GM19455 (cell line): Measurements from ENCODE around the gene FAM217B.
A peak's percentile ranks its signal among the peaks of the same experiment; 100 is the strongest.

Experiments
- ATAC-seq: cut with Tn5 transposase; IDR thresholded peaks from one replicate; pipeline ENCODE4 v1.9.1; 2021; ENCODE audit not compliant: unreplicated experiment

Gene FAM217B, protein sequence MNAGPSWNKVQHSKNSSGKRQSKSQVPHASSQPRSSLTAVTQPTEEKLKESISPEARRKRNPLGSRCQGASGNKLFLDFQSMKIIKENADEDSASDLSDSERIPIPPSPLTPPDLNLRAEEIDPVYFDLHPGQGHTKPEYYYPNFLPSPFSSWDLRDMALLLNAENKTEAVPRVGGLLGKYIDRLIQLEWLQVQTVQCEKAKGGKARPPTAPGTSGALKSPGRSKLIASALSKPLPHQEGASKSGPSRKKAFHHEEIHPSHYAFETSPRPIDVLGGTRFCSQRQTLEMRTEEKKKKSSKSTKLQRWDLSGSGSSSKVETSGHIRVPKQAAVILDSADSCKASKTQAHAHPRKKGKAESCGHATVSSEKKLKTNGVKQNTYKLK

GRCh38 chr20:59940129-59940955, at the start of gene FAM217B, which contains the start of gene PPP1R3D:
Gene FAM217B, plus strand, starts transcription at chr20:59940389. Its CDS starts 3,555 bp downstream, at chr20:59943944.
Gene PPP1R3D, minus strand, starts transcription at chr20:59940305. Its CDS starts 374 bp downstream, at chr20:59939931.
- peak; percentile 91 for ATAC-seq

- ATAC-seq, result no peak
Observed at GRCh38 chr20:59891581-59891980, 48.6 kb upstream of the FAM217B start.

DNA sequence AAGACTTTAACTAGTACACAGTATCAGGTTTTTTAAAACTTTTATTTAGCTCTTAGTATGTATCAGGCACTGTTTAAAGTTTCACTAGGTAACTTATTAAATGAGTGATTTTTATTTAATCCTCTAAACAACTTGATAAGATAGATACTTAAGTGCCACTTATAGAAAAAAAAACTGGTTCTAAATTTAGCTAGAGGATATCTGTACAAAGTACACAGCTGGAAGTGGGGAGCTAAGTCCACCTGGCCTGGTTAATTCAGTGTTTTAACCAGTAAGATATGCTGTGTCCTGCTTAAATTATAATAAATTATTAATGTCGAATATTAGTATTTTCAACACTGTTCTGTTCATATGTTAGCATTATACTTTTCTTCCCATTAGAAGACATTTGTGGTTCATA, 44.3 kb upstream of the FAM217B start:
- no peak for ATAC-seq

DNA sequence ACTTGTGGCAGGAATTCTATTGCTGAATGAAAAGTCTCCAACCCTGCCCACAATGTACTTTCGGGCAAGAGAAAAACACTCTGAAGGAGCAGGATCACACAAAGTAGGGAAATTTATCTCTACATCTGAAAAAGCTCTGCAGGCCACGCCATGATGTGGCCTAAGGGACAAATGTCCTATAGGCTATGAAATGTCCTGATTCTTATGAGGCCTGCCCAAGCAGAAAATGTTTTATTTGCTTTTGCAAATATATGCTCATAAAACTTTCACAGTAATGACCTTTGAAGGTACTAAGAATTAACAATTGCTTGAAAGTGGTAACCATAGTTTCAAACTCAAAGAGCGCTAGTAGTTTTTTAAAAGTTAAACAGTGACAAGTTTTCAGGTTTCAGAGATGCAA, 37.7 kb upstream of the FAM217B start:
- no peak for ATAC-seq

DNA sequence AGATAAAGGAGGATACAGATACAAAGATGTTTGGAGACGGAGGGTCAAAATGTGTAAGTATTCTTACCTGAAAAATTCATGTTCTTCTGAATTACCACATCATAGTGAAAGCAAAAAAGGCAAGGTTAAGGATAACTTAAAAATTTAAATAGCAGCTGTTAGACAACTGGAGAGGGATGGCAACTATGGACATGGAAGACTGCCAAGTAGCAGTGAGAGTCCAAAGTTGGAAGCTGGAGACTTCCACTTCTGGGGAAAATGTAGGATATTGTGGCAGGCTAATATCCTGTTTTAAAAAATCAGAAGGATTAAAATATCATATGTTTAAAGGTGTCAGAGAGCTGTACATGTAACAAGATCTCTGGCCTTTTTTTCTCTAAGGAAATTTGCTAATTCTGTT, 36.6 kb upstream of the FAM217B start:
- no peak for ATAC-seq

- ATAC-seq, result no peak
Observed at GRCh38 chr20:59908855-59909254, 31.3 kb upstream of the FAM217B start.

GRCh38 chr20:59911041-59911440, 29.1 kb upstream of the FAM217B start:
- ATAC-seq, result no peak

GRCh38 chr20:59912609-59913008, 27.6 kb upstream of the FAM217B start:
- ATAC-seq, result no peak

DNA sequence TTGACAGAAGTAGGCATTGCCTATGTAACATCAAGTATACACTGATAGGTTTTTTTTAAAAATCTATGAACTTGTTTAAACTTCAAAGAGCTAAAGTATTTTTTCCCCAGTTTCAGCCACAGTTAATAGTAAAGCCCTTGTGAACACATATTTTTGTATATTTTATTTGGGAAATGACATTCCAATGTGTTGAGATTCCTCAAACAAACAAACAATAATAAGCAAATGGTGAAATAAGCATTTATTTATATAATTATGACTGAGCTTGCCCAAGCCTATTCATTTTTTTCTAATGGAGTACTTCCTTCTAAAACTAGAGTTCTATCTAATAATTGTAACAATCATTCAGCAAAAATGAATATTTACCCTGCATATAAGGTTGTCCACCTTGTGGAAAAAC, 19.2 kb upstream of the FAM217B start:
- no peak for ATAC-seq

GRCh38 chr20:59923514-59923913, 16.7 kb upstream of the FAM217B start:
- no peak for ATAC-seq

DNA sequence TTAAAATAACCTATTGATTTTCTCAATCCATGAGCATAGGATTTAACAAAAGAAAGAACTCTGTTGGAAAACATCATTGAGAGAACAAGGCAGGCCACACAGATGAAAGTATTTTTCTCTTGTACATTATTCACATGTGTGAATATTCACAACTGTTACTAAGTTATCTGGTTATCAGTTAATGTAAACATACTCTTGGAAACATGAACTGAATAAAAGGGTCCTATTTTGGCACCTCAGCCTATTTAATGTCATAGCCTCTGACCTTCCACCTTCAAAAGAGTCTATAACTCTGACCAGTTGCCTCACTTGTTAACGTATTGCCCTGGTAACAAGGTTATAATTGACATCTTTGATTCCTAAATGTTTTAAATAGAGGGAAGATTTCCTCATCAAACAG, 14.8 kb upstream of the FAM217B start:
- no peak for ATAC-seq

DNA sequence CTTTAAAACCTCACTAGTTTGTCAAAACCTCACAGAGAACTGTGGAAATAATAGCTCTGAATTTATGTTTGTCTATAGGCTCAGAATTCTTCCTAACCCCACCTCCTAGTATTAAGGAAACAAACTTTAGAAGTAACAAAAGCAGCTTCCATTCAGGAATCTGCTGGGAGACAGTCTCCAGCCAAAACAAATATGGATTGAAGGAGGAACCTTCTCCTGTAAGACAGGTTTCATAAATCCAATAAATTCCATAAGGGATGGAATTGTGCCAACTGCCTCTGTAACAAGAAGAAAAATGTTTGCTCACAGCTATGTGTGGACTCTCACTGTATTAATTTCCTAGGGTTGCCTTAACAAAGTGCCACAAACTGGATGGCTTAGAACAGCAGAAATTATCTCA, 14.3 kb upstream of the FAM217B start:
- no peak for ATAC-seq

- no peak for ATAC-seq
Observed at GRCh38 chr20:59931511-59932312, 8.5 kb upstream of the FAM217B start.

GRCh38 chr20:59932616-59933295, 7.4 kb upstream of the FAM217B start:
- ATAC-seq, result no peak

DNA sequence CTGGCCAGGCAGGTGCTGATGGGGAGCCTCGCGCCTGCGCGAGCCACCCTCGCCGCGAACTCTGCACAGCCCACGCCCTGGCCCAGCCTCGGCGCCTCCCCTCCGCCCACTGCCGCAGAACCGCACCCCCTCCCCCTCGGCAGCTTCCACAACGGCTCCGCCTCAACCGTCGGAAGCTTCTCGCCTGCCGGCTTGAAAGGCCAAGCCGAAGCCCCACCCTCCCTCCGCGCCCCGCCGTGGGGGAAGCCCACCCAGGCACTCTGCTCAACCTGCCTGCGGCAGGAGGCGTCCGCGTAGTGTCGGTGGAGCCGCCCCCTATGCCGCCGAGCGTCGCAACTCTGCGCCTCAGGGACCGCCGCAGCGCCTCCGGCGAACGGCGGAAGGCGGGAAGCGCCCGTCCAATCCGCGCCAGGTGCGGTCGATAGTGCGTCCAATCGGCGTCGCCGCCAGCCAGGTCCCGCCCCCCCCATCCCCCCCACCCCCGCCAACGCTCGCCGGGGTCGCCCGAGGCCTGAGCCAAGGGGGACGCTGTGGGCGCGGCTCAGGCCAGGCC, 6.8 kb upstream of the FAM217B start, which contains the start of gene SYCP2:
Gene SYCP2 (minus strand): TSS at position 342 of the 553 bp plus-strand sequence. CDS start 11,224 bp downstream, outside the sequence.
- ATAC-seq, result no peak

- ATAC-seq, result peak; percentile 82
Observed at GRCh38 chr20:59933849-59934585, 6.2 kb upstream of the FAM217B start.

DNA sequence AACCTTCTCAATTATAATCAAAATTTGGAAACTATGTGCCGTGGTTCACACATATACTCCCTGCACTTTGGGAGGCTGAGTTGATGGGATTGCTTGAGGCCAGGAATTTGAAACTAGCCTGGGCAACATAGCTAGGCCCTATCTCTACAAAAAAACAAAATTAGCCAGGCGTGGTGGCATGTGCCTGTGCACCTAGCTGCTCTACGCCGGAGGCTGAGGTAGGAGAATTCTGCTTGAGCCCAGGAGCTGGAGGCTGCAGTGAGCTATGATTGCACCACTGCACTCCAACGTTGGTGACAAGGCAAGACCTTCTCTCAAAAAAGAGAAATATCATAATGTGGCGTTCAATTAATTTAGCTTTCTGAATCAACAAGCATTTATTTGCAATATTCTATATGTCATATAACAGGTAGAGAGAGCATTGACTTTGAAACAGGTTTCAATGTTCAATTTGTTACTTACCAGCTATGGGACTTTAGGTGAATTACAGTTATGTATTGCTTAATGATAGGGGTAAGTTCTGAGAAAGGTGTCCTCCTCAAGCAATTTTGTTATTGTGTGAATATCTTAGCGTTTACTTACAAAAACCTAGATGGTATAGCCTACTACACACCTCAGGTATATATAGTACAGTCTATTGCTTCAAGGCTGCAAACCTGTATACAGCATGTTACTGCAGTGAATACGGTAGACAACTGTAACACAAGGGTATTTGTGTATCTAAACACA, 4.6 kb upstream of the FAM217B start:
- no peak for ATAC-seq

- ATAC-seq, result no peak
Observed at GRCh38 chr20:59936409-59936808, 3.8 kb upstream of the FAM217B start.

DNA sequence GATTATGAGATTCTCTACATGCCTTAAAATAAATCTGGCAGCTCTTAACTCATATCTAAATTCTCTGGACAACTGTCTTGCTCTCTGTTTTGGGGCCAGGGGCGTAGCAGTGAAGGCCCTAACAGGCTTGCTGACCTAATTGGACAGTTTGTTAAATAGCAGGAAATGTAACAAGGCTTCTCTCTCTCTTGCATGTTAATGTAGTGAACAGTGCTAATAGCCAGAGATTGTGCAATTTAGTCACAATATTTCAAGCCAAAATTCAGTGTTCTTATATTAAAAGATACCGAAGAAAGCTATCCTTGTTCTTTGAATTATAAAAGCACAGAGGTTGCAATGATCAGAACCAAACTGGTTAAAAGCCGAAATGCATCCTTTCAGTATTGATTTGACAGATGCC, 3.0 kb upstream of the FAM217B start:
- no peak for ATAC-seq
